A673 (cell line): ENCODE measurements around the gene THBS4.

Experiments
- CTCF ChIP-seq: fragments of 300-800, 200-600 bp; sonication (generic); conservative IDR thresholded peaks from 2 replicates; pipeline ENCODE4 v1.5.1; 2017; ENCODE audit warnings: low read depth, mild to moderate bottlenecking, antibody characterized with exemption, low read length, moderate library complexity, mixed read lengths
- EZH2 ChIP-seq: fragments of 200-600 bp; sonication (generic); IDR thresholded peaks from 2 replicates; pipeline ENCODE4 v1.6.1; 2017; ENCODE audit warnings: borderline replicate concordance, low read depth, mild to moderate bottlenecking, mixed read lengths, antibody characterized with exemption, low read length; ENCODE audit not compliant: poor library complexity, severe bottlenecking

GRCh38 chr5:80114860-80115259, 79.7 kb downstream of the THBS4 start:
- no peak for TF ChIP-seq CTCF
- TF ChIP-seq EZH2 = no peak
